Trophoblast cell (in vitro differentiated cells and primary cell): ENCODE data around the gene PIGU.
A peak's percentile ranks its signal among the peaks of the same experiment; 100 is the strongest.

ENCODE experiments used
- DNase-seq, 2 donors: peaks; one replicate each; pipeline ENCODE4 v3.0.0-alpha.2; 2016
- H2AFZ ChIP-seq: 2 replicates; pipeline ENCODE4 v1.6.1; 2013; ENCODE audit warnings: low read length, moderate library complexity, mild to moderate bottlenecking; ENCODE audit not compliant: insufficient read depth, poor library complexity
- H2AK5ac ChIP-seq: 2 replicates; pipeline ENCODE4 v1.6.1; 2013; ENCODE audit warnings: mild to moderate bottlenecking, low read length
- H2BK120ac ChIP-seq: 2 replicates; pipeline ENCODE4 v1.6.1; 2013; ENCODE audit warnings: low read length, mild to moderate bottlenecking, moderate library complexity; ENCODE audit not compliant: insufficient read depth, poor library complexity
- H2BK12ac ChIP-seq: 2 replicates; pipeline ENCODE4 v1.6.1; 2013; ENCODE audit warnings: mild to moderate bottlenecking, low read length, moderate library complexity
- H2BK5ac ChIP-seq: 2 replicates; pipeline ENCODE4 v1.6.1; 2013; ENCODE audit warnings: low read length, low read depth, moderate library complexity, mild to moderate bottlenecking; ENCODE audit not compliant: poor library complexity
- H3K14ac ChIP-seq: 2 replicates; pipeline ENCODE4 v1.6.1; 2013; ENCODE audit warnings: mild to moderate bottlenecking, low read length
- H3K18ac ChIP-seq: 2 replicates; pipeline ENCODE4 v1.6.1; 2013; ENCODE audit warnings: mild to moderate bottlenecking, low read length
- H3K23ac ChIP-seq: 2 replicates; pipeline ENCODE4 v1.6.1; 2013; ENCODE audit warnings: low read length
- H3K27ac ChIP-seq: 2 replicates; pipeline ENCODE4 v1.5.1; 2013; ENCODE audit warnings: low read depth, mild to moderate bottlenecking, inconsistent platforms, low read length, moderate library complexity
- H3K27me3 ChIP-seq: 2 replicates; pipeline ENCODE4 v1.6.1; 2013; ENCODE audit warnings: inconsistent platforms, mild to moderate bottlenecking, low read length, moderate library complexity; ENCODE audit not compliant: insufficient read depth
- H3K36me3 ChIP-seq, 2 experiments: 1 replicate in 1 of 2; 2 replicates in 1 of 2; pipeline ENCODE4 v1.6.1; 2013; ENCODE audit warnings: low read length in 2 of 2, mild to moderate bottlenecking in 2 of 2, moderate library complexity in 1 of 2; ENCODE audit not compliant: insufficient read depth in 2 of 2, control insufficient read depth in 1 of 2
- H3K4ac ChIP-seq: 2 replicates; pipeline ENCODE4 v1.6.1; 2013; ENCODE audit warnings: low read depth, mild to moderate bottlenecking, low read length, moderate library complexity
- H3K4me1 ChIP-seq, 2 experiments: 1 replicate in 1 of 2; 2 replicates in 1 of 2; pipeline ENCODE4 v1.6.1; 2013; ENCODE audit warnings: low read length in 2 of 2, mild to moderate bottlenecking in 2 of 2, moderate library complexity in 1 of 2; ENCODE audit not compliant: insufficient read depth in 2 of 2, control insufficient read depth in 1 of 2
- H3K4me2 ChIP-seq: 2 replicates; pipeline ENCODE4 v1.6.1; 2013; ENCODE audit warnings: inconsistent platforms, mild to moderate bottlenecking, low read length, moderate library complexity
- H3K4me3 ChIP-seq: 2 replicates; pipeline ENCODE4 v1.5.1; 2013; ENCODE audit warnings: mild to moderate bottlenecking, low read depth, low read length, inconsistent platforms
- H3K79me1 ChIP-seq: one replicate; pipeline ENCODE4 v1.6.1; 2013; ENCODE audit warnings: low read length
- H3K79me2 ChIP-seq: 2 replicates; pipeline ENCODE4 v1.6.1; 2013; ENCODE audit warnings: low read length, mild to moderate bottlenecking; ENCODE audit not compliant: control insufficient read depth, insufficient read depth, poor library complexity
- H3K9ac ChIP-seq: 2 replicates; pipeline ENCODE4 v1.6.1; 2013; ENCODE audit warnings: mild to moderate bottlenecking, low read length
- H3K9me3 ChIP-seq: 2 replicates; pipeline ENCODE4 v1.6.1; 2013; ENCODE audit warnings: low read depth, mild to moderate bottlenecking, control low read depth, inconsistent platforms, low read length; ENCODE audit not compliant: insufficient read depth
- H4K12ac ChIP-seq: 2 replicates; pipeline ENCODE4 v1.6.1; 2013; ENCODE audit warnings: low read depth, mild to moderate bottlenecking, low read length, moderate library complexity
- H4K8ac ChIP-seq: 2 replicates; pipeline ENCODE4 v1.6.1; 2013; ENCODE audit warnings: low read depth, mild to moderate bottlenecking, low read length, moderate library complexity
- H4K91ac ChIP-seq: one replicate; pipeline ENCODE4 v1.6.1; 2013; ENCODE audit warnings: low read depth, mild to moderate bottlenecking, low read length, moderate library complexity
- whole genome bisulfite sequencing: extraction: QIAGEN DNeasy Blood & Tissue Kit; methylation state at CpG from one replicate; pipeline ENCODE4 v1.1.7; 2013; ENCODE audit warnings: missing lambda C conversion rate; ENCODE audit not compliant: insufficient read length, insufficient coverage; ENCODE audit errors: extremely low coverage; 5-methylcytosine and 5-hydroxymethylcytosine counted together

The PIGU gene

DNA sequence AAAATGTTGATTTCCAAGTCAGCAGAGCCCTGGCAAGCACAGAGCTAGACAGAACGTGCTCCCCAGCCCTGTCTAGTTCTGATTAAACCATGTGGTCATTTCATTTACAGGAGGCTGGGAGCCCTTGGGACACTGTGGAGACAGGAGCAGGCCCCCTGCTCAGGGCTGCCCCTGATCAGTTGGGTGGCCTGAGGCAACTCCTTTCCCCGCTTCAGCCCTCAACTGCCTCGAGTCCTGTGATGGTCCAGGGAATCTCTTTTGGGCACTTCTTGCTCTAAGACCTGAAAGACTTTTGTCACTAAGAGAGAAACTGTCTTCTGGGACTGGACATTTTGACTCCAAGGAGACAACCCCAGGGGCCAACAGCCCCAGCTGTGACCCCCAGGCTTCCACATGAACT lies 147.2 kb downstream of the PIGU start:
- no peak overlapping the region for H2BK120ac ChIP-seq
- H4K12ac ChIP-seq = no peak overlapping the region
- H3K79me1 ChIP-seq = no peaks in the 10 kb centered on the region
- H3K4ac ChIP-seq = no peak overlapping the region
- peaks cover 2% of the 10 kb centered on the region for H3K9me3 ChIP-seq
- H3K4me2 ChIP-seq = no peak overlapping the region
- no peak overlapping the region for H3K4me3 ChIP-seq
- H3K18ac ChIP-seq = no peak overlapping the region
- no peaks in the 10 kb centered on the region for H3K79me2 ChIP-seq
- no peak overlapping the region for H3K27ac ChIP-seq
- H3K9ac ChIP-seq = no peak overlapping the region
- H3K23ac ChIP-seq = no peak overlapping the region
- no peak for DNase-seq
- no peak overlapping the region for H2BK5ac ChIP-seq
- no peak overlapping the region for H4K8ac ChIP-seq
- H2AK5ac ChIP-seq = no peak overlapping the region
- no peak overlapping the region for H2AFZ ChIP-seq
- no peaks in the 10 kb centered on the region for H3K27me3 ChIP-seq
- H2BK12ac ChIP-seq = no peak overlapping the region
- H3K14ac ChIP-seq = no peak overlapping the region
- peaks cover 53 to 71% of the 10 kb centered on the region in 2 experiments for H3K36me3 ChIP-seq
- WGBS = no CpG with 5 or more reads among the region's 3 CpGs
- H3K4me1 ChIP-seq = peaks cover 8 to 17% of the 10 kb centered on the region in 2 experiments
- no peak overlapping the region for H4K91ac ChIP-seq

- no peak overlapping the region for H3K4me3 ChIP-seq
- no peak overlapping the region for H4K12ac ChIP-seq
- H3K9me3 ChIP-seq = peaks cover 2% of the 10 kb centered on the region
- H3K18ac ChIP-seq = no peak overlapping the region
- H3K4ac ChIP-seq = no peak overlapping the region
- peaks cover 46 to 66% of the 10 kb centered on the region in 2 experiments for H3K36me3 ChIP-seq
- H2BK120ac ChIP-seq = no peak overlapping the region
- H4K8ac ChIP-seq = no peak overlapping the region
- no peak overlapping the region for H3K27ac ChIP-seq
- no peak overlapping the region for H2BK12ac ChIP-seq
- no peaks in the 10 kb centered on the region for H3K27me3 ChIP-seq
- H2AFZ ChIP-seq = no peak overlapping the region
- H3K79me2 ChIP-seq = peaks cover 2% of the 10 kb centered on the region
- H3K14ac ChIP-seq = no peak overlapping the region
- no peak overlapping the region for H4K91ac ChIP-seq
- no peak overlapping the region for H2BK5ac ChIP-seq
- no CpG with 5 or more reads among the region's 5 CpGs for WGBS
- no peaks in the 10 kb centered on the region for H3K79me1 ChIP-seq
- H3K4me2 ChIP-seq = no peak overlapping the region
- H3K4me1 ChIP-seq = peaks cover 8 to 17% of the 10 kb centered on the region in 2 experiments
- no peak for DNase-seq
- H2AK5ac ChIP-seq = no peak overlapping the region
- no peak overlapping the region for H3K9ac ChIP-seq
- no peak overlapping the region for H3K23ac ChIP-seq
These were observed 148.0 kb downstream of the PIGU start for GRCh38 chr20:34528921-34529297.

DNA sequence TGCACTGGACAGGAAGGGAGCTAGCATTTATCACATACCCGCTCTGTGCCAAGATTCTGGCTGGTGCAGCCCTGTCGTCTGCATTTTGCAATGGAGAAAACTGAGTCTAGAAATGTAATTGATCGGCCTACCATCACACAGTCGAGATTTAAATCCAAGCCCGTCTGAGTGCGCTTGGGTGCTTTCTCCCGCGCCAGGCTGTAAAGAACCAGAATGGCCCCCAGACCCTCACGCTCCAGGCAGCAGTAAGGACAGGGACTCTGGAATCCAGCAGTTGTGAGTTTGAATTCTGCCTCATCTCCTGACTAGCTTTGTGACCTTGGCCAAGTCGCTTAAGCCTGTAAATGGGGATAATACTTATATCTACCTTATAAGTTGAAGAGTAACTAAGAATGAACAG lies 149.9 kb downstream of the PIGU start:
- H3K18ac ChIP-seq = peak overlapping the region; percentile 25
- no peak overlapping the region for H3K4me2 ChIP-seq

GRCh38 chr20:34526466-34526865 lies 150.4 kb downstream of the PIGU start:
- peaks cover 2% of the 10 kb centered on the region for H3K9me3 ChIP-seq
- peaks cover 32 to 52% of the 10 kb centered on the region in 2 experiments for H3K36me3 ChIP-seq
- no peak overlapping the region for H4K8ac ChIP-seq
- WGBS = no CpG with 5 or more reads among the region's 5 CpGs
- H4K91ac ChIP-seq = no peak overlapping the region
- no peak overlapping the region for H4K12ac ChIP-seq
- H2AK5ac ChIP-seq = no peak overlapping the region
- H3K79me2 ChIP-seq = peaks cover 4% of the 10 kb centered on the region
- H3K18ac ChIP-seq = no peak overlapping the region
- H3K4me1 ChIP-seq = peaks cover 8 to 17% of the 10 kb centered on the region in 2 experiments
- H3K79me1 ChIP-seq = no peaks in the 10 kb centered on the region
- H3K27ac ChIP-seq = peak overlapping the region; percentile 54
- no peak overlapping the region for H2BK12ac ChIP-seq
- no peak overlapping the region for H3K4me3 ChIP-seq
- DNase-seq = no peak
- H3K4ac ChIP-seq = no peak overlapping the region
- no peak overlapping the region for H3K14ac ChIP-seq
- H2BK5ac ChIP-seq = no peak overlapping the region
- H3K4me2 ChIP-seq = no peak overlapping the region
- H3K27me3 ChIP-seq = no peaks in the 10 kb centered on the region
- no peak overlapping the region for H3K23ac ChIP-seq
- no peak overlapping the region for H2AFZ ChIP-seq
- H3K9ac ChIP-seq = no peak overlapping the region
- no peak overlapping the region for H2BK120ac ChIP-seq

More for the DNA sequence above, 149.9 kb downstream of the PIGU start:
- no peak for DNase-seq
- Histone ChIP-seq H3K9ac (no peak overlapping the region), H2AK5ac (no peak overlapping the region), H3K36me3 (peaks cover 36 to 57% of the 10 kb centered on the region in 2 experiments), H3K4ac (no peak overlapping the region), H3K4me1 (peaks cover 8 to 17% of the 10 kb centered on the region in 2 experiments), H3K23ac (no peak overlapping the region), H3K14ac (no peak overlapping the region), H4K12ac (peak overlapping the region; percentile 64), H2BK120ac (no peak overlapping the region), H2BK12ac (no peak overlapping the region), H4K8ac (no peak overlapping the region), H2BK5ac (no peak overlapping the region), H3K27ac (peak overlapping the region; percentile 37), H3K79me1 (no peaks in the 10 kb centered on the region), H2AFZ (no peak overlapping the region), H4K91ac (no peak overlapping the region), H3K9me3 (peaks cover 2% of the 10 kb centered on the region), H3K27me3 (no peaks in the 10 kb centered on the region), H3K4me3 (no peak overlapping the region), H3K79me2 (peaks cover 4% of the 10 kb centered on the region)
- WGBS = no CpG with 5 or more reads among the region's 10 CpGs
